HG02610 (cell line): ENCODE data around the gene ABCF3.

Source experiments
- ATAC-seq: cut with Tn5 transposase; IDR thresholded peaks from one replicate; pipeline ENCODE4 v1.9.1; 2021; ENCODE audit warnings: mild to moderate bottlenecking, moderate library complexity; ENCODE audit not compliant: unreplicated experiment

ABCF3 gene

DNA sequence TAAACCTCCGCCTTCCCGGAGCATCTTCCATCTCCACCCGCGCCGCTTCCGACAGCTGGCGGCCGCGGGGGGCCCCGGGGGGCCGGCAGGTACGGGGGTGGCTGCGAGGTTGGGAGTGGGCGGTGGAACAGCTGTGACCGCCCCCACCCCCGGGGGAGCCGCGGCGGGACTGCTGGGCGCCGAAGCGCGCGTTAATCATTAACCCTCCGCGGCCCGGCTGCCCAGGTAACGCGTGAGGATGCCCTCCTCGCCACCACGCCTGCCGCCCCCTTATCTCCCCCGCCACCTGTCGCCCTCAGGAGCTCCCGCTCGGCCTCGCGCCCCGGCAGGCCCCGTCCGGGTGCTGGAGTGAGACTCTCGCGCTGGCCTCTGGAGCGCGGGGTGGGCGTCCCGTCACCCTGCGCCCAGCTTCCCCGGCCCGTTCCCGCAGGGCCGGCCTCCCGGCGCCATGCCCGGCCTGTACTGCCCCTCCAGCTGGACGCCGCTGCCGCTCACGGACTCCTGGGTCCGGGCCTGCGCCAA lies 44.1 kb downstream of the ABCF3 start:
- ATAC-seq: no peak

DNA sequence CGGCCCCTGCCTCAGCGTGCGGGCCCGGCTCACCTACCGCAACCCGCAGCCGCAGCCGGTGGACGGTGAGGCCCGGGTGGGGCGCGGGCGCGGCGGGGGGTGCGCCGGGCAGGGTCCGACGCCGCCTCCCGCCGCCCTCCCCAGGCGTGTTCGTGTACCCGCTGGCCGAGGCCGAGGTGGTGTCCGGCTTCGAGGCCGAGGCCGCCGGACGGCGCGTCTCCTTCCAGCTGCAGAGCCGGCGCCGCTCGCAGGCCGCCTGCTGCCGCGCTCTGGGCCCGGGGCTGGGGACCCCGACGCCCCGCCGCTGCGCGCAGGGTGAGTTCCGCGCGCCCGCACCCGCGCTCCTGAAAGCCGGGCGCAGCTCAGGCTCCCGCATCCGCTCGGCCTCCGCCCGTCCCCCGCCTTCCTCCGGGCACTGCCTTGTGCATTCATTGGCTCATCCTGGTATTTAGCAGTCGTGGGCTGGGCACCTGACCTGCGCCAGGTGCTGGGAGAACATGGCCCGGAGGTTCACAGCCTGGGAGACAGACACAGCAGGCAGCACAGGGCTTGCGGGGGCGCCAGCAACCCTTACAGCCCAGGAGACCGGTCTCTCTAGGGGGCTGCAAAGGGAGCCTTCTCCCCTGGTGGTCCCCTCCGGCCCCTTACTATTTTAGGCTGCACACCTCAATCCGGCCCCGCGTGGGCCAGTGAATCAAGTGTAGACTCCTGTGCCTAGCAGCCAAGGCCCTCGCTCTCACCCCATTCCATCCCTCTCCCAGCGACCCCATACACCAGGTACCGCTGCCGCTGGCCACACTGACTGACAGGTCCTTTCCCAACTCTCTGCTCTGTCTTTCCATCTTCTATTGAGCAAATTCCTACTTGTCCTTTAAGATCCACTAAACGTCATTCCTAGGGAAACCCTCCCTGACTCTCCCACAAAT lies 44.9 kb downstream of the ABCF3 start:
- no peak for ATAC-seq

DNA sequence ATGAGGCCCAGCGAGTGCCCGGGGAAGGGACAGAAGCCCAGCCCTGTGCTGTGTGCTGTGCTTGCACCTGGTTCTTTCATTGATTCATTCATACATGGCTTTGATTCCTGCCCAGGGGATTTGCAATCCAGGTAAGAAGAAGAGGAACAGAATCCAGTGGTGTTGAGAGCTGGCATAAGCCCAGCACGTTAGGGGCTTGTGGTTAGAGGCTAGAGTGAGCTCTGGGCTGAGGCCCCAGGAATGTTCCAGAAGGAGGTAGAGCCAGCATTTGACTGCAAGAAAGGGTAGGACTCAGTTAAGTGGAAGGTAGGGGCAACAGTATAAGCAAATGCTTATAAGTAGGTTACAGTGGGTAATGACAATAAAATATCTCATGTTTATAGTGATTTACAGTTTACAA lies 45.7 kb downstream of the ABCF3 start:
- no peak for ATAC-seq

DNA sequence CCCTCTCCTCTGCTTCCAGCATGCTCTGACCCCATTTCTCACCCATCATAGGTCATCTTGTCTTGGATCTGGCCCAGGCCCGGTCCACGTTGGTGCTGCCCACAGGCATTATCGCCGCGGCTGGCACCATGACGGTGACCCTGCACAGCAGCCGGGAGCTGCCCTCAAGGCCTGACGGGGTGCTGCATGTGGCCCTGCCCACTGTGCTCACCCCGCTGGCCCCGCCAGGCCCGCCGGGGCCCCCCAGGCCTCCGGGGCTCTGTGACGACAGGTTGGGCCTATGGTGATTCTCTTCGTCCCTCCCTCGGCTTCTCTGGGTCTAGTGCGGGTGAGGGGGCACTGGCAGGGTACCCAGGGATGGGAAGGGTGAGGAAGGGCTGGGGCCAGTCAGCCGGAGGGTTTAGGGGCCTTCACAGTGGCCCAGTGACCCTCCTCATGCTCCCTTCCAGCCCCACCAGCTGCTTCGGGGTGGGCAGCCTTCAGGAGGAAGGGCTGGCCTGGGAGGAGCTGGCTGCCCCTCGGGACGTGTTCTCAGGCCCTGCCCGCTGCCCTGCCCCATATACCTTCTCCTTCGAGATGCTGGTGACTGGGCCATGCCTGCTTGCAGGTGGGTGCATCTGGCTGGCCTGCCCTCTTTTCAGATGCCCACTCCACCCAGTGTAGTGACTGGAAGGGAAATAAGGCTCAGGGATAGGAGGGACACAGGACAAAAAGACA lies 47.3 kb downstream of the ABCF3 start:
- no peak for ATAC-seq

DNA sequence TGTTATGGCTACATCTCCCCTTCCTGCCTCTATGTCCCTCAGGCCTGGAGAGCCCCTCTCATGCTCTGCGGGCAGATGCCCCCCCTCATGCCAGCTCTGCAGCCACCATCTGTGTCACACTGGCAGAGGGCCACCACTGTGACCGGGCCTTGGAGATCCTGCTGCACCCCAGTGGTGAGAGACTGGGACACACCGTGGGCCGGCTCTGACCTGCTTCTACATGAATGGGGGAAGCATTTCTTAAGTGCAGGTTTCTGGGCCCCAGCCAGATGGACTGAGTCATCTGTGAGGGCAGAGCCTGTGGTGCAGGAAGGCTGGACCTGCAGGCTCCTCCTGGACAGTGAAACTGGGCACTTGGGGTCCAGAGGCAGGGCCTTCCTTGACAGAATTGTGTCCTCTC lies 48.2 kb downstream of the ABCF3 start:
- ATAC-seq: no peak

DNA sequence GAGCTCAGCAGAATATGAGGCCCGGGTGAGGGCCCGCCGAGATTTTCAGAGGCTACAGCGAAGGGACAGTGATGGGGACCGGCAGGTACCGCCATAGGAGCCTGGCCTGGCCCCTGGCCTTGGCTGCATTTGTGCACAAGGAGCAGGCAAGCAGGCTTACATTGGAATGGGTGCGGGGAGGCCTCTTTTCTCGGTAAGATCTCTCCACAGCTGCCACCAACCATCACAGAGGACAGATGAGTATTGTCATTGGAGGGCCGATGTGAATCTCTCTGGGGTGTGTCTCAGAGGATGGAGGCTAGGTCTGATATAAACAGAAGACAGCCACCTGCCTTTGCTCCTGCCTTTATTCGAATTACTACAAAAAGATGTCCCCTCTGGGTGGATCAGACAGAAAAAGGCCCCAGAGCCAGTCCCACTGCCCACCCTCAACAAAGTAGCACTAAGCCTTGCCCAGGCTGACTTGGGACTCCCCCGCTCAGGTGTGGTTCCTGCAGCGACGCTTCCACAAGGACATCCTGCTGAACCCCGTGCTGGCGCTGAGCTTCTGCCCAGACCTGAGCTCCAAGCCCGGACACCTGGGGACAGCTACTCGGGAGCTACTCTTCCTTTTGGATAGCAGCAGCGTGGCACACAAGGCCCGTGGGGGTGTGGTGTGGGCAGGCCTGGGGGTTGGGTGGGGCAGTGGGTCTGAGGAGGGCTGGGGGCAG lies 48.8 kb downstream of the ABCF3 start:
- no peak for ATAC-seq

DNA sequence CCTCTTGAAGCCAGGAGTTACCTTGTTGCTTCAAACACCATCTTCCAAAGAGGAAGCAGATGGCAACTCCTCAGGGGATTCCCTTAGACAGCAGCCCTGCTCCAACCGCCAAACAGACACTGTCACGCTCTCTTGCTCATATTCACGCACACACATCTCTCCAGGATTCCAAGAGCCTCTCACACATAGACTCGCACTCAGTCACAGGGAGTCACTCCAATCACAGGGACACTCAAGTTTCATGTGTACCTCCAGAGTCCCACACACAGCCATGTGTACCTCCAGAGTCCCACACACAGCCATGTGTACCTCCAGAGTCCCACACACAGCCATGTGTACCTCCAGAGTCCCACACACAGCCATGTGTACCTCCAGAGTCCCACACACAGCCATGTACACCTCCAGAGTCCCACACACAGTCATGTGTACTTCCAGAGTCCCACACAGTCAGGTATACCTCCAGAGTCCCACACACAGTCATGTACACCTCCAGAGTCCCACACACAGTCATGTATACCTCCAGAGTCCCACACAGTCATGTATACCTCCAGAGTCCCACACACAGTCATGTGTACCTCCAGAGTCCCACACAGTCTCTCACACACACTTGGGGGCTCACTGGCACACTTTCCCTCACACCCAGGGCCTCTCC lies 49.5 kb downstream of the ABCF3 start:
- ATAC-seq: no peak

DNA sequence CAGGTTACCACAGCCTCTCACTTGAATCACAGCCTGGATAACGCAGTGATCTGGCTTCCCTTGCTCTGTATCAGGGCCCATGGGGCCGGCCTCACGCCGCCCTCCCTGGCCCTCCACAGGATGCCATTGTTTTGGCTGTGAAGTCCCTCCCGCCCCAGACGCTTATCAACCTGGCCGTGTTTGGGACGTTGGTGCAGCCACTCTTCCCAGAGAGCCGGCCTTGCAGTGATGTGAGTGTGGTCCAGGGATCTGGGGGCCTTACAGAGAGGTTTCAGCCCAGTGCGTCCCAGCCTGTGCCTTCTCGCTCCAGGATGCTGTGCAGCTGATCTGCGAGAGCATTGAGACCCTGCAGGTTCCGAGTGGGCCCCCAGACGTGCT lies 50.0 kb downstream of the ABCF3 start:
- no peak for ATAC-seq

DNA sequence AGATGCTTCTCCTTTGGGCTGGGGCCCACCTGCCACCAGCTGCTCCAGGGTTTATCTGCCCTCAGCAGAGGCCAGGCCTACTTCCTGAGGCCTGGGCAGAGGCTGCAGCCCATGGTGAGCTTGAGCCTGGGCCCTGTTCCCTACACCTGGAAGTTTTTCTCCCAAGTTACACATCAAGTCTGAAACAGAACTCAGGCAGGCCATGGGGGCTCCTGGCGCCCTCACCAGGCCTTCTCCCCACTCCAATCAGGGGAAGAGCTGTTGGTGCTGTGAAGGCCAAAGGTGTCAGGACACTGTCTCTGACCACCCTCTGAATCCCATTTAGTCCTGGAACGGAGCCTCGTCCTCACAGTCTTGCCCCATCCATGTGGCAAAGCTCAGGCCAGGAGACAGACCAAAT lies 50.6 kb downstream of the ABCF3 start:
- no peak for ATAC-seq

DNA sequence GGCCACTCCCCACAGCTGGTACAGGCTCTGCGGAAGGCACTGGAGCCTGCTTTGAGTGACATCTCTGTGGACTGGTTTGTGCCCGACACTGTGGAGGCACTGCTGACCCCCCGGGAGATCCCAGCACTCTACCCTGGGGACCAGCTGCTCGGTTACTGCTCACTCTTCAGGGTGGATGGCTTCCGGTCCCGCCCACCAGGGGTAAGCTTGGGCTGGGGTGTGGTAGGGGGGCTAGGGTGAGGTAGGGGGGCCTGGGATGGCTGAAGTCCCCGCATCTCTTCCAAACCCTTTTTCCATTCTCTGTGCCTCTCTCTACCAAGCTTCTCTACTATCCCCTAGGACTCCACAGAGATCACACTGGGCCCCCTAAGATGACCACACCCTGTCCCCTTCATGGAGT lies 51.2 kb downstream of the ABCF3 start:
- no peak for ATAC-seq

DNA sequence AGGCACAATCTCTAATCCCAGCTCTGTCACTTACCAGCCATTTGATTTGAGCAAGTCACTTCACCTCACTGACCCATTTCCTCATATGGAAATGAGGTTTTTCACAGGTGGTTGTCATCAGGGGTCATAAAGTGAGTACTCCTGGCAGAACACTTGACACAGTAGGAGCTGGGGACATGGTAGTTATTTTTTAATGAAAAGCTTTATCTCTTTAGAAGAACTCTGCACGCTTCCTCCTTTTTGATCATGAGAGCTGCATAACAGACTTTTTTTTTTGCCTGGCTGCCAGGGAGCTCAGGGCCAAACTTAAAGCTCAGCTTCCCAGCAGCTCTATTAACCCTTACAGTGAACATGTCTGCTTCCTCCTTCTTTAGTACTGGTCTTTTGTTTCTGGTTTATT lies 51.8 kb downstream of the ABCF3 start:
- ATAC-seq: no peak

DNA sequence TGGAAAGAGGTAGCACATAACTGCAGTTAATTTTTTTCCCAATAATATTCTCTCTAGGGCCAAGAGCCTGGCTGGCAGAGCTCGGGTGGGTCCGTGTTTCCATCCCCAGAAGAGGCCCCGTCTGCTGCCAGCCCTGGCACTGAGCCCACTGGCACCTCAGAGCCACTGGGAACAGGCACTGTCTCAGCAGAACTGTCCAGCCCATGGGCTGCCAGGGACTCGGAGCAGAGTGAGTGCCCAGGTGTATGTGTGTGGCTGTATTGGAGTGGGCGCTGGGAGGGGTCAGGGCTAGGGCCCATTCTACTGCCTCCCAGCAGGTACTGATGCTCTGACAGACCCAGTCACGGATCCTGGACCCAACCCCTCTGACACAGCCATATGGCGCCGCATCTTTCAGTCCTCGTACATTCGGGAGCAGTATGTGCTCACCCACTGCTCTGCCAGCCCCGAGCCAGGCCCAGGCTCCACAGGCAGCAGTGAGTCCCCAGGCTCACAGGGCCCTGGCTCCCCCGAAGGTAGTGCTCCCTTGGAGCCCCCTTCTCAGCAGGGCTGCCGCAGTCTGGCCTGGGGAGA lies 52.3 kb downstream of the ABCF3 start:
- ATAC-seq: no peak

DNA sequence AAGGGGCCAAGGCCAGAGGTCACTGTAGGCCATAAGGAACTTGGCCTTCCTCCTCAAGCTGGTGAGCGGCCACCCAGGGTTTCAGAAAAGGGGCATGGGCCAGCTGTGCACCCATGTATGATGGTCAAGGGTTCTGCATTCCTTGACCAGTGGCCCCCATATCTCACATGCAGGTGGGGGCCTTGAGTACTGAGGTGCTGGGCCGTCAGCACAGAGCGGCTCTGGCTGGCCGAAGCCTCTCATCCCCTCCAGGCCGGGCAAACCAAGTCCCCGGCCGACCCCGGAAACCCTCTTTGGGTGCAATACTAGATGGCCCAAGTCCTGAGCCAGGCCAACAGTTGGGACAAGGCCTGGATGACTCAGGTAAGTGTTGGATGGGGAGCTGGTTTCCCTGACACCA lies 53.2 kb downstream of the ABCF3 start:
- ATAC-seq: no peak

DNA sequence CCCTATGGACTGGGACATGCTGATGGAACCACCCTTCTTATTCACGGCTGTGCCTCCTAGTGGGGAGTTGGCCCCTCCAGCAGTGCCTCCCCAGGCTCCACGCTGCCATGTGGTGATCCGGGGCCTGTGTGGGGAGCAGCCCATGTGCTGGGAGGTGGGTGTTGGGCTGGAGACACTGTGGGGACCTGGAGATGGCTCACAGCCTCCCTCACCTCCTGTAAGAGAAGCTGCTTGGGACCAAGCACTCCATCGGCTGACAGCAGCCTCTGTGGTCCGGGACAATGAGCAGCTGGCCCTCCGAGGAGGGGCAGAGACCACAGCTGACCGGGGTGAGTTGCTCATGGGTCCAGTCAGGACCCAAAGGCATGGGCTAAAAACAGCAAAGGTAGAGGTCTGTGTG lies 53.7 kb downstream of the ABCF3 start:
- no peak for ATAC-seq

DNA sequence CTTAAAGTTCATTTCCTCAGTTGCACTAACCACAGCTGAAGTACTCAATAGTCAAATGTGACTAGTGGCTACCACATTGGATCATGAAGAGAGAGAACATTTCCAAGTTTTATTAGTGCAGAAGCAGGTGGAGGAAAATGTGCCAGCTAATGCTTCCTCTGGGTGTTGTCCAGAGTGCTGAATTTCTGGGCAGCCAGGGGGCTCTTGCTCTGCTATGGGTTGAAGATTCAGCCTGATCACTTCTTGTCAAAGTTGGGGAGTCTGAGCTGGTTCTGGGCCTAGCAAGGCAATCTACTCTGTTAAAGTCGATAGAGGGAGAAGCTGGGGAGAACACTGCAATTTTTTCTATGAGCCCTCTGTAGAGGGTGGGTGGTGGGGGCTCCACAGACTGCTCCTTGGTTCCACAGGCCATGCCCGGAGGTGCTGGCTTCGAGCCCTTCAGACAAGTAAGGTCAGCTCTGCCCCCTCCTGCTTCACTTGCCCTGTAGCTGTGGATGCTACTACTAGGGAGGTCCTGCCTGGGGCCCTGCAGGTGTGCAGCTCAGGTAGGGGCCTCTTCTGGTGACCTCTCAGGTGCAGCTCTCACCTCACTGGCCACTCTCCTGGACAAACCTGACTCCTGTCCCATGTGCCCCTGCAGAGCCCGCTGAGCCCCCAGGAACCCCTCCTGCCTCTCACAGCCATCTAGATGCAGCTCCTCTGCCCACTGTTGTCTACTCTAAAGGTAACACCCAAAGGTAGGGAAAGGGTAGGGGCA lies 54.6 kb downstream of the ABCF3 start:
- ATAC-seq: no peak

DNA sequence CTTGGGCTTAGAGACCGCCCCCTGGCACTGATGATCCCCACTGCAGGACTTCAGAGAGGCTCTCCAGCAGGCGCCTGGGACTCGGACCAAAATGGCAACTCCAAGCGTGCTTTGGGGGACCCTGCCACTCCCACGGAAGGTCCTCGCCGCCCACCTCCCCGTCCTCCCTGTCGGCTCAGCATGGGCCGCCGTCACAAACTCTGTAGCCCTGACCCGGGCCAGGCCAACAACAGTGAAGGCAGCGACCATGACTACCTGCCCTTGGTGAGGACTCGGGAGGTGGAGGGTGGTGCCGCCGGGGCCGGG lies 55.1 kb downstream of the ABCF3 start:
- no peak for ATAC-seq

DNA sequence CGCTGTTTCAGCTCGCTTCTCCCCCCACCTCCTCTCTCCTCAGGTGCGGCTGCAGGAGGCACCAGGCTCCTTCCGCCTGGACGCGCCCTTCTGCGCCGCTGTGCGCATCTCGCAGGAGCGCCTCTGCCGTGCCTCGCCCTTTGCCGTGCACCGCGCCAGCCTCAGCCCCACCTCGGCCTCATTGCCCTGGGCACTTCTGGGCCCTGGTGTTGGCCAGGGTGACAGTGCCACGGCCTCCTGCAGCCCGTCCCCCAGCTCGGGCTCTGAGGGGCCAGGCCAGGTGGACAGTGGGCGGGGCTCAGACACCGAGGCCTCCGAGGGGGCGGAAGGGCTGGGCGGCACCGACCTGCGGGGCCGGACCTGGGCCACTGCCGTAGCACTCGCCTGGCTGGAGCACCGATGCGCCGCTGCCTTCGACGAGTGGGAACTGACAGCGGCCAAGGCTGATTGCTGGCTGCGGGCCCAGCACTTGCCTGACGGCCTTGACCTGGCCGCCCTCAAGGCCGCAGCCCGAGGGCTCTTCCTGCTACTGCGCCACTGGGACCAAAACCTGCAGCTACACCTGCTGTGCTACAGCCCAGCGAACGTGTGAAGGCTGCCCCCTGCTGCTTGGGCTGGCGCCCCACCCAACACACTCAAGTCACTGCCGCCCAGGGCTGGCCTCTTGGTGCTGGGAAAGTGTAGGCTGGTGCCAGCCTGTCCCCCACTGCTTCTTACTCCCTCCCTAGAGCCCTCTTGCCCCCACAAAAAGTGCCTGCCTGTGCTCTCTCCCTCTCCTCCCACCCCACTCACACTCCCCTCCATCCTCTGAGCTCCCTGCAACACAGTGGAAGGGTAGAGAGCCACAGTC lies 55.7 kb downstream of the ABCF3 start:
- no peak for ATAC-seq

DNA sequence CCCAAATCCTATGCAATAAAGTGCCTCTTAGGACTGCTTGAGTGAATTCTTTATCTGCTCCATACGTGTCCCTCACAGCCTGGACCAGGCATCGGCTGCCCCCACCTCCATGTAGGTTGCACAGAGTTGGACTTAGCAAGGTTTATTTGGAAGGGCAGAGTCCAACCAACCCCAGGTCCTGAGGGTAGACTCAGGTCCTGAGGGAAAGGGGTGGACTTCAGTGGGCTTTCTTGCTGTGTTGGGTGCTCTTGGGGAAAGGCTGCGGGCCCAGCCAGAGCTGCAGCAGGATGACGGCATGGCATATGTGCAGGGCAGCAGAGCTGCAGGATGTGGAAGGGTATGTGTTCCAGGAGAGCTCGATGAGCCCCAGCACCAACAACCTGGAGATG lies 56.3 kb downstream of the ABCF3 start:
- ATAC-seq: no peak
